ENCODE data around the gene SVOP.
"Not testable (repeated sequence)": the region's sequence is repeated elsewhere in the genome, so short reads cannot be mapped to it uniquely, and the experiment has no call there.

SVOP gene

GRCh38 chr12:109057376-109057775 lies 36.5 kb upstream of the SVOP start:
- FAIRE-seq: no peak
- no peak for DNase-seq (ENCODE audit: insufficient read length, low spot score)
- no peak for TF ChIP-seq CTCF (IDR thresholded peaks at IDR 0.05; ENCODE audit: insufficient read depth, missing control alignments)

GRCh38 chr12:109056891-109057290 lies 36.0 kb upstream of the SVOP start:
- DNase-seq (ENCODE audit: insufficient read length, low spot score) (no peak), FAIRE-seq (no peak)
- no peak for TF ChIP-seq CTCF (IDR thresholded peaks at IDR 0.05; ENCODE audit: insufficient read depth, missing control alignments)

GRCh38 chr12:109054520-109054919 lies 33.7 kb upstream of the SVOP start:
- TF ChIP-seq CTCF (IDR thresholded peaks at IDR 0.05; ENCODE audit: insufficient read depth, missing control alignments): no peak
- no peak for DNase-seq (ENCODE audit: insufficient read length, low spot score)
- no peak for FAIRE-seq

- DNase-seq (ENCODE audit: insufficient read length, low spot score); FAIRE-seq: not testable (repeated sequence)
These were observed 33.3 kb upstream of the SVOP start for GRCh38 chr12:109054124-109054513.

GRCh38 chr12:109053382-109054123 lies 32.7 kb upstream of the SVOP start:
- FAIRE-seq (no peak), DNase-seq (ENCODE audit: insufficient read length, low spot score) (no peak)

GRCh38 chr12:109052414-109053323 lies 31.8 kb upstream of the SVOP start, which contains the start of gene USP30:
USP30 (plus strand) TSS chr12:109052576; CDS start chr12:109052679, 103 bp downstream.
- DNase-seq (ENCODE audit: insufficient read length, low spot score) (peak; percentile 81), FAIRE-seq (no peak)
- no peak for TF ChIP-seq CTCF (IDR thresholded peaks at IDR 0.05; ENCODE audit: insufficient read depth, missing control alignments)

More at GRCh38 chr12:109053382-109054123, 32.7 kb upstream of the SVOP start:
- no peak for TF ChIP-seq CTCF (IDR thresholded peaks at IDR 0.05; ENCODE audit: insufficient read depth, missing control alignments)

- FAIRE-seq (no peak), DNase-seq (ENCODE audit: insufficient read length, low spot score) (no peak)
- TF ChIP-seq CTCF (IDR thresholded peaks at IDR 0.05; ENCODE audit: insufficient read depth, missing control alignments): no peak
These were observed 31.2 kb upstream of the SVOP start for GRCh38 chr12:109052097-109052413.

GRCh38 chr12:109049794-109050193 lies 28.9 kb upstream of the SVOP start:
- not testable (repeated sequence) for FAIRE-seq

GRCh38 chr12:109048706-109049105 lies 27.8 kb upstream of the SVOP start:
- not testable (repeated sequence) for DNase-seq (ENCODE audit: insufficient read length, low spot score); FAIRE-seq

More at GRCh38 chr12:109049794-109050193, 28.9 kb upstream of the SVOP start:
- DNase-seq (ENCODE audit: insufficient read length, low spot score): not testable (repeated sequence)

Measured in D721Med (cell line).